Stimulated activated CD4-positive, alpha-beta T cell treated with anti-CD3 and anti-CD28 coated beads, Interleukin-4, amount 100 ng/mL, for 4 hours (primary cell): ENCODE data around the gene OR6C74.

ENCODE experiments used
- DNase-seq, 2 experiments: peaks; one replicate each; pipeline ENCODE4 v3.0.0-alpha.2; 2020

OR6C74 gene

DNA sequence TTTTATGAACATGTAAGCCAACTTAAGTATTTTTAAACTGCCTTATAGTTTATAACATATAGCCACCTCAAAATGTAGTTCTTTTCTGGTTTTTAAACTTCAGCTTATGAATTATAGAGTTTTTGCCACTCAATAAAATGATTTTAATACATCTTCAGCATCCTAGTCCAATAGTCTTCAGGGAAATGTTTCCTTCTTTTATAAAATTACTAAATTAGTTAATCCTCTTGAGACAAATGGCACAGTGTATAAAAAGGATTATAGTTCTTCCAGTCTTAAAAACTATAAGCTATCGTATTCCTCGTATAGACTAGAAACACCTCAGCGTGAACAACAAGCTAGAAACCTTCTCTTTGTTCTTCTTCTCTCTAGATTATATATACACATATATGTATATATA, at the start of gene OR6C74:
TSS of gene OR6C74 (plus strand) at position 301 of the 400 bp plus-strand sequence. CDS start 2,679 bp downstream, outside the sequence.
- DNase-seq = no peak

DNA sequence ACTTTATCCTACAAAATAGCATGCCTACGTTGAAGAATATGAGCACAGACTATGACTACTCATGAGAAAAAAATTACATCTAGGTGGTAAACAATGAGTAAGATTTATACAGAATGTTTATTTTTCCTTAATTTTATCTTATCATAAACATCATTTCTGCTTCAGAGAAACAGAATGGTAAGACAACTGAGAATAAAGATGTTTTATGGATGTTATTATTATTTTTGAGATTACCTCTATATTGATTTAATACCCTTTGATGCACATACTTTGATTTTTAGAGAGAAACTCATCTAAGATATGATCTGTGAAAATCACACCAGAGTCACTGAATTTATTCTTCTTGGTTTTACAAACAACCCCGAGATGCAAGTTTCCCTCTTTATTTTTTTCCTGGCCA, 23.7 kb upstream of the OR6C74 start, which contains the start of gene OR10A7:
TSS of gene OR10A7 (plus strand) at position 301 of the 400 bp plus-strand sequence. CDS start at position 301, 0 bp downstream.
- DNase-seq = no peak

DNA sequence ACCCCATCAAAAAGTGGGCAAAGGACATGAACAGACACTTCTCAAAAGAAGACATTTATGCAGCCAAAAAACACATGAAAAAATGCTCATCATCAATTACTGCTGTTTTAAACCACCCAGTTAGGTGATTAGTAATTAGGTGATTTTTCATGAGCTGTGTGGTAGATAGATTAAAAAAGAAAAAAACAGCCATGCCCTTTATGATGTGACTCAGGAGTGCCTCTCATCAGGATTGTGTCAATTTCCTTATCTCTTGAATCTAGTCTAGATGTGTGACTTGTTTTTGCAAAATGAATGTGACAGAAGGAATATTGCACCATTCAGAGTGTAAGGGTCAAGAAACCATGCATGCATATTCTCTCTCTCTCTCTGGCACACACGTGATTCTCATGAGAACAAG, 17.9 kb upstream of the OR6C74 start:
- no peak for DNase-seq

DNA sequence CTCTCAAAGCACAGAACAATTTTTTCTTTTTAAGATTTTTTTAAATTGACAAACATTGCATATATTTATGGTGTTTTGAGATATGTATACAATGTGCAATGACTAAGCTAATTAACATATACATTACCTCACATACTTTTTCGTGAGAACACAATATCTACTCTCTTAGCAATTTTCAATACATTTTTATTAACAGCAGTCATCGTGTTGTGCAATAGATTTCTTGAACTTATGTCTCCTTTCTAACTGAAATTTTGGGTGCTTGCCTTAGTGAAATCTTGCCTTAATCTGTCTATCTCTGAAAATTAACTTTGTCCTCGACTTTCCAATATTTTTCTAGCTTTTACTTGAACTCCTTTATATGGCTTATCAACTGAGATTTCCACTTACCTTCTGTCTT, 16.8 kb upstream of the OR6C74 start:
- DNase-seq = no peak

DNA sequence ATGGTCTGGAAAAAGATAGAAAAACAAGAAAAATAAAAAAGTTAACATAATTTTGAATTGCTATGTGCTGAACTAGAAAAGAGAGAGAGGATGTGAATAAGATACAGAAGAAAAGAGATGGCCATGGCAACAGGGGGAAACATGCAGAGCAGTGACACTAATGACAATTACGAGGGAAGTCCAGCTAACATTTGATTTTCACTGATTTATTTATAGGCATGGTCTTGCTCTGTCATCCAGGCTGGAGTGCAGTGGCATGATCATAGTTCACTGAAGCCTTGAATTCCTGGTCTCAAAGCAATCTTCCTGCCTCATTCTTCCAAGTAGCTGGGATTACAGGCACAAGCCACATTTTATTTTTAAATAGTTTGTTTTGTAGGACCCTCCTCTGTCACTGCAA, 1.8 kb downstream of the OR6C74 start:
- no peak for DNase-seq

DNA sequence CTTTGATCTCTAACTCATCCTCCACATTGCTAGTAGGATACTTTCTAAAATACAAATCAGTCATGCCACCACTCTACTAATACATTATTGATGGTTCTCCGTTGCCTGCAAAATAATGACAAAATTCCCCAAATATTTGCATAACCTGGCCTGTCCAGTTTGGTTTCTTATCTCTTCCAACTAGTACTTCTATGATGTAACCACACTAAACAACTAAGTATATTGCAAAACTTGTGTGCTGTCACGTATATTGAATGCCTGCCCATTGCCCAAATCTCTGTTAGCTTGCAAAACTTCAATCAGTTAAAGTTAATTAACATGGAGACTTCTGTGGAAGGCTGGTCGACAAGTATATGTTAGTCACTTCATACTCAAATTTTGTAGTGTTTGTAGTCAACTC, 6.5 kb downstream of the OR6C74 start:
- DNase-seq = no peak

DNA sequence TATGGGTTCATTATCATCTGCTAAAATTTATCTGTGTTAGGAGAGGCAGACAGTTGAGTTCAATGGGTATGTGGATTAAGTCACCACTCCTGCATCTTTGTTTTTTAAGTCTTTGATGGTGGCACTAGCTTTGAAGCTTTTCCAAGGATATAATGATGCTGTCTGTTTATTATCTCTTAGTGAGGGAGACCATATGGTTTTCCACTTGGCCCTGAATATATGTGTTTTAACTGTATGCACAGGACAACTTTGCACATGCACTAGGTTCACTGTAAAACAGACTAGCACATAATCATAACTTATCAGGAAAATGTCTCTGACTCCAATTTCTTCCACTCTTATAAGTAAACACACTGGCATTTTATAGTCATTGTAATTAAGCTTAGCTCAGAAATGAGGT, 8.9 kb downstream of the OR6C74 start:
- DNase-seq = no peak

DNA sequence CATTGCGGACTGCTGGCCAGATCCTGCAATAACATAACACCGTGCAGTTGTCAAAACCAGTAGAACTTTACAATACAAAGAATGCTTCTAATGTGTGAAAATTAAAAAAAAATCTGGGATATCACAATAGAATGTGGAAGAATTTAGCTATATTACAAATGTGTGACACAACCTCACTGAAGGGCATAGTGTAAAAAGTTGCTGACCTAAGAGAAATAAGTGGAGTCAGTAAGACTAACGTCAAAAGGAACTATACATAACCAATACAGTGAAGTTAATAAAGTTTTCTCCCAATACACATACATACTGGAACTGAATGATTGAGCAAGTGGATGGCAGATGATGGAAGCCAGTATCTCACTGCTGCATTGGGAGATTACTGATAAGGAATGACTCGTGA, 12.4 kb downstream of the OR6C74 start:
- no peak for DNase-seq

DNA sequence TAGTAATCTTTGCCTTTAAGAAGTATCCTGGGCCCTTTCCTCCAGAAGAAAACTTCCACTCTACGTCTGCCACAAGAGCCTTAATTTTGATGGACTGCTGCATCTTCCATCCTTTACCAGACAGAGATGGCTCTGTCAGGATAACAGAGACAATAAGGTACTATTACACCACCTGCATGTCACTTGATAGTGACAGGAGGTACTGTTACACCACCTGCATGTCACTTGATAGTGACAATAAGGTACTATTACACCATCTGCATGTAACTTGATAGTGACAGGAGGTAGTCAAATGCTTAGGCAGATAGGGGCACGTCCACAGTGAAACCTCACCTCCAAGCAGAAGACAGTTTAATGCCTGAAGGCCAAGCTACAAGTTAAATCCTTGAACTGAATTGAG, 13.9 kb downstream of the OR6C74 start:
- no peak for DNase-seq

DNA sequence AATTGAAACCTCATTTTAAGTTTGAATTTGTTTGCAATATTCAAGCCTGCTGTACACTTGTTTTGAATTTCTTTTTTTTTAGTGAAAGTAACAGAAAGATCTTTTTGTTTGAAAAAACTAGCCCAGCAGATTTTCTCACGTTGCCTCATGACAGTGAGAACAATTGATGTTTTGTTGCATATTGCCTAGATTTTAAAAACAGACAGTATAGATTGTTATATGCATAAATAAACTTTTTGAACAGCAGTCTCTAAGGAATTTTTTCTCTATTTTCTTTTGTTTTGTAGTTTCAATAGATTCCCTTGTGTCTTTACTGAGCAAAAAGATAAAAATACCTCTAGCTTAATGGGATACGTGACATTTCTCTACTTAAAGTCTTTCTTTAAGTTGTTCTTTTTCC, 36.6 kb downstream of the OR6C74 start:
- no peak for DNase-seq

DNA sequence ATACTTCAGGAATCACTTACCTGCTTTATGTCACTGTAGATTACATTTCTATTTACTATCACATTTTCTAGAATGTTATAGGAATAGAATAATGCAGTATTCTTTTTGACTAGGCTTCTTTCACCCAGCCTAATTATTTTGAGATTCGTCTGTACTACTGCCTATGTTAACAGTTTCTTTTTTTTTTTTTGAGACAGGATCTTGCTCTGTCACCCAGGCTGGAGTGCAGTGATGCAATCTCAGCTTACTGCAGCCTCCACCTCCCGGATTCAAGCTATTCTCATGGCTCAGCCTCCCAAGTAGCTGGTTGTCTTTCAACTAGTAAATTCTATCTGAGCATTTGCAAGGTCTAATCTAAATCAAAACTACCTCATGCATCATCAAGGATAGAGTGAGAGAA, 45.6 kb downstream of the OR6C74 start:
- DNase-seq = no peak
